NCI-H146 (cell line): ENCODE measurements around the gene PAX3.
"Not testable (repeated sequence)": the region's sequence is repeated elsewhere in the genome, so short reads cannot be mapped to it uniquely, and the experiment has no call there.

Experiments used
- DNase-seq: peaks from one replicate; lab custom pipeline; 2025; lab: John Stamatoyannopoulos, UW

Gene PAX3

DNA sequence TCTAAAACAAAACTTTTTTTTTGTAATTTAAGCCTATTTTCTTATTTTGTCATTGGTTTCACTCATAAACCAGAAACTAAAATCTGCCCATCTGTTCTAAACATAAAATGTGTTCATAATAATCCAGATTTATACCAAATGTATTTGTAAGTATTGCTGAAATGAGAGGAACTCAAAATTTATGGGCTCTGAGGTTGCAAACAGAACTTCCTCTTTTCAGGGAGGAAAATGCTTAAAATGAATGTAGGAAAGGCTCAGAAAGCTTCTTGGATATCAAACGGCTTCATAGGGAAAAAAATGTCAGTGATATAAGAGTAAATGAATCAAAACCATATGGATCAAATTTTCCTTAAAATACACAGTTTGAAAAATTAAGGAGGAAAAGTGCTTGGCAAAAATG is 83.9 kb downstream of the PAX3 start:
- DNase-seq: no peak

DNA sequence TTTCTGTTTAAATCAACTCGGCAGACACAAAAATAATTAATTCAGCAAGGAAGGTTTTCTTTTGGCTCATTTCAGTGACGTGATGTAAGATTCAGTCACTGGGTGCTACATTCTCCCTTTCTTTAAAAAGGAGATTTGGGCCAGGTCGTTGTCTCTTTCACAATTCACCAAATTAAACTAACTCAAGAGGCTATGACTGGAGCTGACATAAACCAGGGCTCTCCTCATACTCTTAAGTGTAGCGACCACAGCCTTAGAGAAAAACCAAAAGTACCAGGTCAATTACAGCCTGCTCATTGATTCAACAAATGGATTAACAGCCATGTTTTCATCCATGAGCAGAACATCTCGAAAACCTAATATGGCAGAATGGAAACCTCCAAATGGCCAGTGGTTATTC is 85.7 kb downstream of the PAX3 start:
- DNase-seq: no peak

DNA sequence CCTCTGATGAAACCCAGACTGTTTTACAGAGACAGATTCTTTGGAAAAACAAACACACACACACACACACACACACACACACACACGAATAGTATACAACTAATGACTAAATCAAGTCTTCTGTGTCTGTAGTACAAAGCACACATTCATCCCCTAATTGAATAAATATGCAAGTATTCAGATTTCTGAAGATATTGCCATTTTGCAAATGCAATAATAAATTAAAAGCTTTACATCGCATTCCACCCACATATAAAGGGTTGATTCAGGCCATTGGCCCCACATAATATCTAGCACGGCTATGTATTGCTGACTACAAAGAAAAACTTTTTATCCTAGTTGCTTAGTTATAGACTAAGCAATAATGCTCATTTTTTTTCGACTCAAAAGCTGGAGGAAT is 86.2 kb downstream of the PAX3 start:
- DNase-seq: no peak

DNA sequence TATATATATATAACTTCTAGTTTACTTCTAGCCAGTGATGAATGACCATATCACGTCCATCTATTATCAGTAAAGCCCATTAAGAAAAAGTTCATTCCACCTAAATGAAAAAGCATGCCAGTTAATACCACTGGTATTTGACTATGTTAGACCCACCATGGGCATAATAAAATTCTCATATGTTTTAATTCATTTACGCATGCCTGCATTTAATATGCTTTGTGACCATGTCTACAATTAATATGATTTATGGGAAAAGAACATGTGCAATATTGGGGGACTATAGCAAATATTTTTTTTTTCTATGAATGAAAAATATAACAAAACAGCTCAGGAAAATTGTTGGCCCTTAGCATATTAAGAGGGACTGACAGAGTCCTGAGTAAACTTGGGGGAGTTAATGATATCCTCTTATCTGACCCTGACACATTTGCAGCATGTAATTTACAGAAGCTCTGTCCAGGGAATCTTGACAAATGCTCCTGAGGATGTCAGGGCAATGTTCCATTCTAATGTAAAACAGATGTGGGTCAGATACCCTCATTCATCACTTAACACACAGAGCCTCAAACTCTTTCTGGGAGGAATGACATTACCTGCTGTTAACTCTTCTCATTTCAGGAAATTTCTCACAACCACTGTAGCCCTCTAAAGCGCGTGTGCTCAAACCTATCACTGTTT is 90.6 kb downstream of the PAX3 start:
- DNase-seq: no peak

DNA sequence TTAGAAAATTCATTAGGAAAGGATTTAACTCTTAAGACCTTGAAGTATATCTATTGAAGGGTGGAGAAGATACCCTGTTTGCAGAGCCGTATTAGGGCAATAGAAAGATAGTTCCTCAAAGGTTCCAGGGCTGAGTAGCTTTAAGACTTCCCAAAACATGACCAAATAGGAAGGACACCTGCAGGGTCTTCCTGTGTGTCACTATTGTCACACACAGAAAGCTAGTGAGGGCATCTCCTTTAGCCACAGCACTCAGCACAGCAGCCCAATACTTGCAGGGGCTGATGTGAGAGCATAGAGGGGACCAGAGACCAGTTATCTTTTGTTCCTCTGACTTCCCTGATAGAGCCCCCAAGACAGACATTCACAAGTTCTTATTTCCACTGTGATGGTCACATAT is 93.7 kb downstream of the PAX3 start:
- DNase-seq: no peak

DNA sequence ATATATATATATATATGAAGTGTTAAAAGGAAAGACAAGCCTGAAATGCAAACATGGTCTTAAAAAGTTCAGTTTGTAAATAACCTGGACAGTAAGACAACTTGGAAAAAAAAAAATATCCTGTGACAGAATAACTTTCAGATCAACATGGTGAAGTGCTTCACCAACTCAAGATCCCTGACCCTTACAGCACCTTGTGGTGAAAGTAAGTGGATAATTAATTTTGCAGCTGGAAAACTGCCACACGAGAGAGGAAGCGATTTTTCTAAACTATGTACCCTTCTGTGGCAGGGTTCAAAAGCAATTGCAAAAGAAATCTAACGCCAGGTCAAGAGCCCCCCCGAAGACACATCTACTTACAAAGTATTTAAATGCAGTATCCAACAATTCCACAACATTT is 95.8 kb downstream of the PAX3 start:
- no peak for DNase-seq

DNA sequence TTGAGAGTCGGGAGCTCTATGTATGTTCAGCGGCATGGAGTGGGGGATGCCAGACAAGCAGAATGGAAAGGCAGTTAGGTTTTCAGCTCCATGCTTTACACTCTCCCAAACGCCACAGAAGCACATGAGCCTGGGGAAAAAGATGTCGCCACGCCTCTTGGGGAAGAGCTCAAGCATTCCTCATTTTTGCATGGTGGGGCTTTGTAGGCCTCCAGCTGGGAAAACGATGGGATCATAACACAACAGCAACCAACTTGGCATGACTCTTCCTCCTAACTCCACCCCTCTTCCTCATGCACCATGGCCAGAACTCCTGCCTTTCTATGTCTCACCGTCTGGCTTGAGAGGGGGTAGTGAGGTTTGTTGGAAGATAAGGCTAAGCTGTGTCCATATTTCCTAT is 102.6 kb downstream of the PAX3 start:
- no peak for DNase-seq

DNA sequence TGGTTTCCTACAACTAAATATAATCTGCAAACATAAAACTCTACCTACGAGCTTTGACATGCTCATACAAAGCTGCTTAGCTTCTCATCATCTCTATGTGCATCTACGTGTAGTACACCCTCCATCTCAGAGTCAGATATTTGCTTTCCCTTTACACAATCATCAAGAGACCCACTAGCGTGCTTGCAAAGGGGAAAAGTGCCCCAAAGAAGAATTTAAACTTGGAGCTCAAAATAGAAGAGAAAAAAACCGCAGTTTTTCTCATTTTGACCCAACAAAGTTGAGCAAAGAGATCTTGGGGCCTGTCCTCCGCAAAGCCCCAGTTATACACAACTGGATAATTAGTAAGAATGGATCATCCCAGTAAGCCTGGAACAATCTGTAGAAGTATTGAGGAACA is 104.1 kb downstream of the PAX3 start:
- DNase-seq: no peak

DNA sequence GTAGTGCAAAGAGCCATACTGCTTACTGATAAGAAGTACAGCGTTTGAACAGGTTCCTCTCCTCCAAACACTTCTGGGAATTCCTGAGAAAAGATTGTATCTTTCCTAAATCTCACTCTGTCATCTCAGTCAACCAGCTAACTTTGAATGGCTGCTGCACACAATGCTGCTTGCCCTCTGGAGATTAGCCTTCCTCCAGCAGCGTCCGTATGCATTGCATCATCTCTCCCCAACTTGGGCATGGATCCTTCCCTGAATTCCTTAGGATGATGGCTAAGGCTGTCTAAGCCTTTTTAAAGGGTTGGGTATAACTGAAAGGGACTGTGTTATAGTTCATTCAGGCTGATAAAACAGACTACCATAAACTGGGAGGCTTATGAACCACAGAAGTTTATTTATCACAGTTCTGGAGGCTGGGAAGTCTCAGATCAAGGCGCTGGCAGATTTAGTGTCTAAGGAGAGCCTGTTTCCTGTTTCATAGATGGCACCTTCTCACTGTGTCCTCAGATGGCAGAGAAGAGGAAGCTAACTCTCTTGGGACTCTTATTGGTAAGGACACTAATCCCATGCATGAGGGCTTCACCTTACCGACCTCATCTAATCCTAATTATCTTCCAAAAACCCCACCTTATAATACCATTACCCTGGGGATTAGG is 105.3 kb downstream of the PAX3 start:
- no peak for DNase-seq

DNA sequence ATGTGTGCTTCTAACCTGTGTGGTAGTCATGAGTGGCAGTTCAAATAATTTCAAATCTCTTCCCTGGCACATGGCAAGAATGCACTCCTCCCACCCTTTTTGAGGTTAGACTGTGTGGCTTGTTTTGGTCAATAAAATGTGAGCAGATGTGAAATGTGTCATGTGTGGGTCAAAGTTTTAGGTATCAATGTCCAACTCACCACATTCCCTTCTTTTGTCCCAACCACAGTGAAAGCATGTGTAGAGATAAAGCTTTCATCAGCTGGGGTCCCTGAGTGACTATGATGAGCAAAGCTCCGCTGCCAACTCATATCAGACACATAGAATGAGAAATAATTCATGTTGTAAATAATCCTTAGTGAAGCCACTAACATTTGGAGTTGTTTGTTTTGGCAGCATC is 118.2 kb downstream of the PAX3 start:
- DNase-seq: no peak

DNA sequence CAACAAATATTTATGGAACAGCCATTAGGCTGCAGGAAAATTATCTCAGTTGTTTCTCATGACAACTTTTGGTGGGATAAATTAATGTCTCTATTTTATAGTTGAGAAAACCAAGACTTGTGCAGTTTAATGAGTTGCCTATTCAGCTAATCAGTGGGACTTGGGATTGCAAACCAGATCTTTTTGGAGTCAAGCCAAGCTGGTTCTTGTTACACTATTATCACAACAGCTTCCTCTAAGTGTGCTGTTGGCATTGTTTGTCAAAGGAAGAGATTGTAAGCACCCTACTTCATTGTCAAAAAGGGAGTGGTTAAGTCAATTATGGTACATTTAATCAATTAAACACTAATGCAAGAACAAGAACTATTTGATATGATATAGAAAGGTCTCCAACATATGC is 119.2 kb downstream of the PAX3 start:
- no peak for DNase-seq

DNA sequence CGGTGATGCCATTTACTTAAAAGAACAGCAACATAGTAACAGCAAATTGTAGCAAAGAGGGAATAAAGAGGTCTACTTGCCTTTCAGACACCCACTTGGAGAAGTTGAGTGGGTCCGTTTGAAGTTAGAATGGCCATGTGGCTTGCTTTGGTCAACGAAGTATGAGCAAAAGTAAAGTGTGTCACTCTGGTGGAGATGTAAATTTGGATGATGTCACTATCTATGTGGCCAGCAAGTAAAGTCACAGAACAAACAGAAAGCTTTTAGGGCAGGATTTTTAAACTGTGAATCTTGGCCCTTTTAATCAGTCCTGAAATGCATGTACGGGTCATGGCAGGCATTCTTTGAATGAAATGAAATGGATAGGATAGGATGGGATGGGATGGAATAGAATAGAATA is 120.3 kb downstream of the PAX3 start:
- no peak for DNase-seq

DNA sequence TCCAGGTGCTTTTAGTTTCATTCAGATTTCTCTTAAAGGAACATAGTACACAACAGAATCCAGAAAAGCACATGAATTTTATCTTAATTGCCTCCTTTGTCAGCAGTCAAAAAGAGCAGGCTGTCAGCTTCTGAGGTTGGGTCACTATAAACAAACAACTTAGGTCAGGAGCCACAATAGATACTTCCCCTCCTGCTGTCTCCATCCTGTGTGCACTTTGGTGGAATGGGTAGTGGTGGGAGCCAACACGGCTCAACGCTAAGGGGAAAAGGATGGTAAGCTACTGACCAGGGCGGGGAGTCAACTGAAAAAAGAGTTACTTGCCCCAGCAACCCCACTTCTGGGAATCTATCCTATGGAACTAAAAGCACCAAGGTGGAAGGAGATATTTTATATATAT is 121.9 kb downstream of the PAX3 start:
- DNase-seq: peak; percentile 40

DNA sequence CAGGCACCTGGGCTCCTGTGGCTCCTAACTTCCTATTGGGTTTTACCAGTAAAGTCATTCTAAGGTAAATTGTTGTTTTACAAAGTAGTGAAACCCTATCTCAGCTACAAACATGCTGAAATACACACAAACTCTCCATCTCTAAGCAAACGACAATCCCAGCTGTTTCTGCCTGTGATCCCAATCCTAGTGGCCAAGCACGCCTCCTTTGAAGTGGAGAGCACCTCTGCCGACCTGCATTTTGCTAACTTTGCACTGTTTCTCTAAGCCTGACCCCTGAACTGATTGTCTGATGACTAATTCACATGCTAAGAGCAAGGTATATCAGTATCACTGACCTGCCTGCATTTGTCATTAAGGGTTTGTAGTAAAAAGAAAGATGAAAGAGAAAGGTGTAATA is 124.3 kb downstream of the PAX3 start:
- no peak for DNase-seq

DNA sequence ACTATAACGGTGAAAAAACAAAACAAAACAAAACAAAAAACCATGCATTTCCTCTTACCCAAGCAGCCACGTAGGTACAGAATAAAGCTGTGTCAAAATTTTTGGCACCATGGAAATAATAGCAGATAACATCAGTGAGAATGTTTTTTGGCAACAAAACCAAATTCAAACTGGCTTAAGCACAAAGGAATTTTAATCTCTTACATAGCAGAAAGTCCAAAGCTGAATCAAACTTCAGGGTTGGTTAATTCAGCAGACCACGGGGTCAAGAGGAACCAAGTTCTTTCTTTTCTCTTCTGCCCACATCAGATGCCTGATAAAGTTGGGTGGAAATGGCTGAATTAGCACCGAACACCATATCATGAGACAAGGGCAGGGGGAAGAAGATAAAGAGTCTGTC is 129.5 kb downstream of the PAX3 start:
- no peak for DNase-seq

DNA sequence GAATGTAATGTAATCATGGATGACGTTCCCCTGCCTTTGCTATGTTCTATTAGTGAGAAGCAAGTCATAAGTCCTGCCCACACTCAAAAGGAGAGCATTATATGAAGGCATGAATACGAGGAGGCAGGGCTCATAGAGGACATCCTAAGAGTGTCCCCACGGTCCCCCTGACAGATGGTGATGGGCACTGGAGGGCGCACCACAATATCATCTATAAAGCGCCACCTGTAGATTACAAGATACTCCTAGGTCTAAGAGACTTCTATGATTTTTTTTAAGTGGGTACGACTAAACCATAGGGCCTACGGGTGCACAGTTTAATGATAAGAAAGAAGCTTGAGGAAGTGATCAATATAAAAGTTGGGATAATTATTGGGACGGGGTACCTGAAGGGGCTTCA is 131.0 kb downstream of the PAX3 start:
- DNase-seq: no peak

DNA sequence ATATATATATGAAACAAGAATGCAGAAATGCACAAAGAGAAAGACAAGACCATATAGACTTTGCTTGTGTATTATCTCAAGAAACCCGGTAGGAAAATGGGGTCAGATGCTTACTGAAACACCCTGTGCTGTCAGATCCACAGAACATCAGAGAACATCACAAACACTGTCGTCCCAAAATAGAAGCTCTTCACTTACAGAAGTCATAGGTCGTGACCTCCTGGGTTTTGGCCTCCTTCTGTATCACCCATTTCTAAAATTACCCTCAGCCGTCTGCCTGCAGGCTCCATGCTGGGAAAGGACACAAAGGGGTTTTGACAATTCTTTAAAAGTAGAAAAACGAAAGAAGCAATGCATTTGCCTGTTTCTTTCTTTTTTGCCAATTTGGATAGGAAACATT is 137.9 kb downstream of the PAX3 start:
- DNase-seq: no peak

DNA sequence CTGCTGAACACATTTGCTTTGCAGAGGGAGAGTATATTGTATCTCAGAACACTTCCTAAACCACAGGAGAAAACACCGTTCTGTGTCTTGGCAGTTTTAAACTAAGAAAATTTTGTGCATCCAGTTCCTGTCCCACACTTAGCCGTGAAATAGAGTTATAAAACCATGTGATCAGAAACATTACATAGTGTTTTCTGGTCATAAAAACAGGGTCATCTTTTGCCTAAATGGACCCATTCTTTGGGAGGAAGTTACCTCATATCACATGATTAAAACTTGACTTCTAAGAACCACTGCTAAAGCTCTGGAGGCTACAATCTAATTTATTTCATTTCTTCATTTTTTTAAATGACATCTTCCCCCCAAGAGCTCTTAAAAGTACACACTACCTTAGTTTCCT is 138.7 kb downstream of the PAX3 start:
- DNase-seq: no peak

DNA sequence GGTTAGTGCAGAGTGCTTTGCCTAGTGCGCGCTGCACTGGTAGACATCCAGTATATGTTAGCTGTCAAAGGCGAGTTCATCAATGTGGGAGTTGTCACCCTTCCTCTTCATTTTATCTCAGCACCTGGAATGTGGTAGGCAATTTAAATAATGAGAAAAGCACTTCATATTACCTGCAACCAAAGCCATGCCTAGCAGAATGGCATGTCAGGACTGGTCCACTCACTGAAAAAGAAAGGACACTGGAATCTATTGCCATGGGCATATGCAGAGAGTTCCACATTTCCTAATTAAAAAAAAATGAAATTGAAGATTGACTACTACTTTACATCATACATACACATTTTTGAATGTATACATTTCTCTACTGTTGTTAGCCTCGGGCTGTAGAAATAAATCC is 139.6 kb downstream of the PAX3 start:
- no peak for DNase-seq

DNA sequence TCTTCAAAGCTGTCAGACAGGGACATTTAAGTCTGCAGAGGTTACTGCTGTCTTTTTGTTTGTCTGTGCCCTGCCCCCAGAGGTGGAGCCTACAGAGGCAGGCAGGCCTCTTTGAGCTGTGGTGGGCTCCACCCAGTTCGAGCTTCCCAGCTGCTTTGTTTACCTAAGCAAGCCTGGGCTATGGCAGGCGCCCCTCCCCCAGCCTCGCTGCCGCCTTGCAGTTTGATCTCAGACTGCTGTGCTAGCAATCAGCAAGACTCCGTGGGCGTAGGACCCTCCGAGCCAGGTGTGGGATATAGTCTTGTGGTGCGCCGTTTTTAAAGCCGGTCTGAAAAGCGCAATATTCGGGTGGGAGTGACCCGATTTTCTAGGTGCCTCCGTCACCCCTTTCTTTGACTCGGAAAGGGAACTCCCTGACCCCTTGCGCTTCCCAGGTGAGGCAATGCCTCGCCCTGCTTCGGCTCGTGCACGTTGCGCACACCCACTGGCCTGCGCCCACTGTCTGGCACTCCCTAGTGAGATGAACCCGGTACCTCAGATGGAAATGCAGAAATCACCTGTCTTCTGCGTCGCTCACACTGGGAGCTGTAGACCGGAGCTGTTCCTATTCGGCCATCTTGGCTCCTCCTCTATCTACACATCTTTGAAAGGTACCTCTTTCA is 143.7 kb downstream of the PAX3 start:
- DNase-seq: not testable (repeated sequence)
